ENCODE measurements around the gene PVALB. TPM values are rescaled to one million over a fixed set of nuclear protein-coding genes. Genes with fewer than 3 reads are reported as not detected.
A peak's percentile ranks its signal among the peaks of the same experiment; 100 is the strongest.

The PVALB gene
- total and polyA plus RNA-seq, 9 of the 15 experiments (the other 6 are each of a cell fraction or from before 2014, with no cell fraction given) = not detected

DNA sequence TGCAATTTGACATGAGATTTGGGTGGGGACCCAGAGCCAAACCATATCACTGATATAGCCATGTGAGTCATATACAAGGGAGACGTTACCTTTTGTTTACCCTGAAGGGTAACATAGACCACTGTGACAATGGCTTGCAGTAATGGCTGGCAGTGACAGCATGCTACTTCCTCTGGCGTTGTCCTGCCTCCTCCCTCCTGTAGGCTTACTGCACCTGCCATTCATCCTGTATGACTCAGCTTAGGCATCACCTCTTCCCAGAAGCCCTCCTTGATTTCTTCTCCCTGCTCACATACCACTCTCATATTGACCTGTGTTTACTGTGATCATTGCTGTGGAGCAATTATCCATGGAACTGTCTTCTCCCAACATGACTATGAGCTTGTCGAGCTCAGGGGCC lies 12.0 kb upstream of the PVALB start (continued):
- TF ChIP-seq, protein P1, sequence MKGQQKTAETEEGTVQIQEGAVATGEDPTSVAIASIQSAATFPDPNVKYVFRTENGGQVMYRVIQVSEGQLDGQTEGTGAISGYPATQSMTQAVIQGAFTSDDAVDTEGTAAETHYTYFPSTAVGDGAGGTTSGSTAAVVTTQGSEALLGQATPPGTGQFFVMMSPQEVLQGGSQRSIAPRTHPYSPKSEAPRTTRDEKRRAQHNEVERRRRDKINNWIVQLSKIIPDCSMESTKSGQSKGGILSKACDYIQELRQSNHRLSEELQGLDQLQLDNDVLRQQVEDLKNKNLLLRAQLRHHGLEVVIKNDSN (CRISPR knock-in tag; IDR thresholded peaks at IDR 0.05) = peak; percentile 63
- TF ChIP-seq RBM25 (IDR thresholded peaks at IDR 0.05; ENCODE audit: low read depth, low read length, severe bottlenecking) = peak; percentile 78
- TF ChIP-seq, protein P2, sequence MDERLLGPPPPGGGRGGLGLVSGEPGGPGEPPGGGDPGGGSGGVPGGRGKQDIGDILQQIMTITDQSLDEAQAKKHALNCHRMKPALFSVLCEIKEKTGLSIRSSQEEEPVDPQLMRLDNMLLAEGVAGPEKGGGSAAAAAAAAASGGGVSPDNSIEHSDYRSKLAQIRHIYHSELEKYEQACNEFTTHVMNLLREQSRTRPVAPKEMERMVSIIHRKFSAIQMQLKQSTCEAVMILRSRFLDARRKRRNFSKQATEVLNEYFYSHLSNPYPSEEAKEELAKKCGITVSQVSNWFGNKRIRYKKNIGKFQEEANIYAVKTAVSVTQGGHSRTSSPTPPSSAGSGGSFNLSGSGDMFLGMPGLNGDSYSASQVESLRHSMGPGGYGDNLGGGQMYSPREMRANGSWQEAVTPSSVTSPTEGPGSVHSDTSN (CRISPR knock-in tag; IDR thresholded peaks at IDR 0.05; ENCODE audit: low read depth) = no peak
- TF ChIP-seq, protein P2 (tag; conservative IDR thresholded peaks at IDR 0.05; ENCODE audit: low read depth) = peak; percentile 78
- TF ChIP-seq JUND (IDR thresholded peaks at IDR 0.05; ENCODE audit: borderline replicate concordance, low read depth, low read length) = peak; percentile 96
- TF ChIP-seq JUND (tag; IDR thresholded peaks at IDR 0.05; ENCODE audit: borderline replicate concordance, low read depth, low read length) = peak; percentile 96
- TF ChIP-seq ZFP36 (IDR thresholded peaks at IDR 0.05; ENCODE audit: low read depth, low read length, partially characterized antibody) = peak; percentile 99

DNA sequence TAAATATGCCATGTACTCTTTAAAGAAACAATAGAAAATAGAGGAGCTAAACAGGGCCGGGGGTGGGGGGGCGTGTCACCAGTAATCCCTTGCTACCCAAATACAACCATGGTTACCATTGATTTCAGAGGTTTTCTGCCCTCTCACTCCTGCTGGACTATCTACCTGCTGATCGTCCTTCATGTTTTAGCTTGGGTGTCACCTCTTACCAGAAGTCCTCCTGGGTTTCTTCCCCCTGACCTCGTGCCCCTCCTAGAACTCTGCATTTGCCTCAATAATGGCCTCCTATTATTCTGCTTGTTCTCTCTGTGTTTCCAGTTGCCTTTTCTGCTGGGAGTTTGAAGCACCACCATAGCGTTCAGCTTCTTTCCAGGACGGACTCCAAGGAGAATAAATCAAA lies 9.4 kb upstream of the PVALB start:
- CTCF ChIA-PET (ENCODE audit: low intra/inter-chr PET ratio) = no interaction called here
- DNase-seq (ENCODE audit: extremely low read depth in 1 of 4, low spot score in 3 of 4) = no peak
- POLR2A ChIA-PET = no interaction called here
- WGBS (ENCODE audit: insufficient coverage, low coverage, missing lambda C conversion rate) = 2% methylated on average over 6 of the region's 6 CpGs
- no peak overlapping the region for H3K4me3 ChIP-seq
- no peaks in the 10 kb centered on the region for H3K9me1 ChIP-seq (ENCODE audit: control insufficient read depth, insufficient read depth, low read length)
- H3K9me3 ChIP-seq (replicated peaks; ENCODE audit: control insufficient read depth, insufficient read depth, low read depth, low read length) = no peaks in the 10 kb centered on the region
- no peaks in the 10 kb centered on the region for H3K4me1 ChIP-seq (replicated peaks in 1 of 2; ENCODE audit: control insufficient read depth in 2 of 2, insufficient read depth in 2 of 2, low read length in 2 of 2)
- TF ChIP-seq ZFP36 (IDR thresholded peaks at IDR 0.05; ENCODE audit: low read depth, low read length, partially characterized antibody) = peak; percentile 90
- TF ChIP-seq RBM25 (IDR thresholded peaks at IDR 0.05; ENCODE audit: low read depth, low read length, severe bottlenecking) = peak; percentile 49
- TF ChIP-seq GATA2 (CRISPR knock-in tag; IDR thresholded peaks at IDR 0.05) = no peak
- intact Hi-C loops (cut with micrococcal nuclease) (no loop called here), in situ Hi-C loops (cut with MboI) (no loop called here)
- ATAC-seq = no peak
- no TSS peak for BruUV-seq (replicated peaks)
- peaks cover 0 to 6% of the 10 kb centered on the region in 2 experiments; a peak in 2 of 5 replicates for H3K27me3 ChIP-seq (ENCODE audit: control insufficient read depth in 2 of 2, insufficient read depth in 2 of 2, low read length in 2 of 2)
- no peaks in the 10 kb centered on the region for H3K79me2 ChIP-seq (ENCODE audit: control insufficient read depth, insufficient read depth, low read length)
- H4K20me1 ChIP-seq (replicated peaks; ENCODE audit: control insufficient read depth, insufficient read depth, low read length) = no peaks in the 10 kb centered on the region
- H3K36me3 ChIP-seq (ENCODE audit: control insufficient read depth, insufficient read depth, low read length) = no peaks in the 10 kb centered on the region
- FAIRE-seq = no peak
- no peak overlapping the region for H3K27ac ChIP-seq (ENCODE audit: extremely low read depth, low read depth, low read length)
- H3K4me2 ChIP-seq (ENCODE audit: insufficient read depth, low read length) = no peak overlapping the region
- no peak overlapping the region for H2AFZ ChIP-seq (ENCODE audit: low read depth, low read length)
- no peak overlapping the region for H3K9ac ChIP-seq (ENCODE audit: insufficient read depth in 1 of 2, low read depth in 2 of 2, low read length in 2 of 2)

Measured in K562 (cell line).